Measurements from ENCODE around the gene TMEM44.

Gene TMEM44

DNA sequence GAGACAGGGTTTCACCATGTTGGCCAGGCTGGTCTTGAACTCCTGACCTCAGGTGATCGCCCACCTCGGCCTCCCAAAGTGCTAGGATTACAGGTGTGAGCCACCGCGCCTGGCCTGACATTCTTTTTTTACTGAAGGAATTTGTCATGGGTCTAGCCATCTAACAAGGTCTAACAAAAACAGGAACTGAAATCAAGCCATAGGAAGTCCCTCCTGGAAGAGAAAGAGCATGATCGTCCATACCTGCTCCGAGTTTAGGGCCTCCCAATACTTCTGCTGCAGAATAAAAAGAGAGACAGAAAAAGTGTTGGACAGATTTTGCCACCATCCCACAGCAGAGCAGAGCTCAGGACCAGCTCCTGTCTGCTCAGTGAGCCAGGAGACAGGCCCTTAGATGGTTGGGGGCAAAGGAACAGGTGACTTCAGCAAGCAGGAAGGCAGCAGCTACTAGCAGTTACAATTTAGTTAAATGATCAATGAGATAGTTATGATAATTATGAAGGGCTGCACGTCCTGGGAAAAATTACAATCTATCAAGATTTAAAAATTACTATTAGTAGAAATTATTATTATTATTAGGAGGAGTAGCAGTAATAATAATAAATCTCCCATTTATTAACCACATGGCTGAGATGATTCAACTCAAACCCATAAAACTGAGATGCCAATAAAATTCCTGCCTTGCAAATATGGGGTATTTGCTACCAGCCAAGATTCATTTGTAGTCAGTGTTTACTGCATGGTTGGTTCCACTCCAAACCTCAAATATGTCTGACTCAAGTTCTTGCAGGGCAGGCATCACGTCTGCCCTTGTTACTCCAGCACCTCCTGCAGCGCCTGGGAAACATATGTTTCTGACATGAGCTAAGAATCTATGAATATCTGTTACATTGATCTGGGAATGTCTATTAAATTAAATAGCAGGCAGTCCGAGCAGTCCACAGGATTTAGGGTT lies 40.1 kb downstream of the TMEM44 start (continued):
- TF ChIP-seq GLIS1 (tag by site-specific recombination; IDR thresholded peaks at IDR 0.05): peak; percentile 86

DNA sequence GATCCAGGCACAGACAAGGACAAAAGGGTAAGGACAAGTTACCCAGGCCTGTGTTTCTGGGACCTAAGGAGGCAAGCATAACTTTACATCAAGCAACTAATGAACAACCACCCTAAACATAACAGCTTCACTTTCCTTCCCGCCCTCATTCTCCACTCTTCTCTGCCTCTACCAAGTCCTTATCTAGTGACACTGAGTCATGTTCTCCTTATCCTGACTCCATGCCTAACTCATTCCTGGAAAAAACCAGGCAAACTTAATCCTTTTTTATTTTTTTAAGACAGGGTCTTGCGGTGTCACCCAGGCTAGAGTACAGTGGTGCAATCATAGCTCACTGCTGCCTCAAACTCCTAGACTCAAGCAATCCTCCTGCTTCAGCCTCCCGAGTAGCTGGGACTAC lies 44.5 kb downstream of the TMEM44 start:
- CTCF ChIA-PET: interaction anchor here (1.2 kb wide), 1 partner anchor 45 kb away, joined by 3 read pairs; the partner anchor contains the start of gene TMEM44
- TF ChIP-seq KLF9 (tag by site-specific recombination; IDR thresholded peaks at IDR 0.05; ENCODE audit: low read depth): no peak
- no peak for TF ChIP-seq ZNF335 (tag by site-specific recombination; conservative IDR thresholded peaks at IDR 0.05)
- TF ChIP-seq, protein P1, sequence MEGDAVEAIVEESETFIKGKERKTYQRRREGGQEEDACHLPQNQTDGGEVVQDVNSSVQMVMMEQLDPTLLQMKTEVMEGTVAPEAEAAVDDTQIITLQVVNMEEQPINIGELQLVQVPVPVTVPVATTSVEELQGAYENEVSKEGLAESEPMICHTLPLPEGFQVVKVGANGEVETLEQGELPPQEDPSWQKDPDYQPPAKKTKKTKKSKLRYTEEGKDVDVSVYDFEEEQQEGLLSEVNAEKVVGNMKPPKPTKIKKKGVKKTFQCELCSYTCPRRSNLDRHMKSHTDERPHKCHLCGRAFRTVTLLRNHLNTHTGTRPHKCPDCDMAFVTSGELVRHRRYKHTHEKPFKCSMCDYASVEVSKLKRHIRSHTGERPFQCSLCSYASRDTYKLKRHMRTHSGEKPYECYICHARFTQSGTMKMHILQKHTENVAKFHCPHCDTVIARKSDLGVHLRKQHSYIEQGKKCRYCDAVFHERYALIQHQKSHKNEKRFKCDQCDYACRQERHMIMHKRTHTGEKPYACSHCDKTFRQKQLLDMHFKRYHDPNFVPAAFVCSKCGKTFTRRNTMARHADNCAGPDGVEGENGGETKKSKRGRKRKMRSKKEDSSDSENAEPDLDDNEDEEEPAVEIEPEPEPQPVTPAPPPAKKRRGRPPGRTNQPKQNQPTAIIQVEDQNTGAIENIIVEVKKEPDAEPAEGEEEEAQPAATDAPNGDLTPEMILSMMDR (tag by site-specific recombination; IDR thresholded peaks at IDR 0.05): no peak
- TF ChIP-seq TCF7L2 (IDR thresholded peaks at IDR 0.05; ENCODE audit: borderline replicate concordance, low read depth, low read length): no peak
- TF ChIP-seq SP7 (tag by site-specific recombination; IDR thresholded peaks at IDR 0.05): no peak
- no peak for TF ChIP-seq ZNF654 (tag by site-specific recombination; IDR thresholded peaks at IDR 0.05; ENCODE audit: low read depth)
- TF ChIP-seq ZNF433 (tag by site-specific recombination; IDR thresholded peaks at IDR 0.05; ENCODE audit: low read depth): no peak
- TF ChIP-seq ZNF391 (tag by site-specific recombination; IDR thresholded peaks at IDR 0.05; ENCODE audit: borderline replicate concordance, low read depth): no peak
- TF ChIP-seq ZSCAN16 (tag by site-specific recombination; IDR thresholded peaks at IDR 0.05): no peak
- no peak for TF ChIP-seq ZNF610 (tag by site-specific recombination; IDR thresholded peaks at IDR 0.05; ENCODE audit: borderline replicate concordance)
- TF ChIP-seq ZNF664 (tag by site-specific recombination; IDR thresholded peaks at IDR 0.05): no peak
- TF ChIP-seq ZNF341 (tag by site-specific recombination; IDR thresholded peaks at IDR 0.05; ENCODE audit: low read depth): no peak
- TF ChIP-seq, protein P2, sequence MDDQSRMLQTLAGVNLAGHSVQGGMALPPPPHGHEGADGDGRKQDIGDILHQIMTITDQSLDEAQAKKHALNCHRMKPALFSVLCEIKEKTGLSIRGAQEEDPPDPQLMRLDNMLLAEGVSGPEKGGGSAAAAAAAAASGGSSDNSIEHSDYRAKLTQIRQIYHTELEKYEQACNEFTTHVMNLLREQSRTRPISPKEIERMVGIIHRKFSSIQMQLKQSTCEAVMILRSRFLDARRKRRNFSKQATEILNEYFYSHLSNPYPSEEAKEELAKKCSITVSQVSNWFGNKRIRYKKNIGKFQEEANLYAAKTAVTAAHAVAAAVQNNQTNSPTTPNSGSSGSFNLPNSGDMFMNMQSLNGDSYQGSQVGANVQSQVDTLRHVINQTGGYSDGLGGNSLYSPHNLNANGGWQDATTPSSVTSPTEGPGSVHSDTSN (CRISPR knock-in tag; IDR thresholded peaks at IDR 0.05): no peak
- H3K9me3 ChIP-seq (ENCODE audit: control insufficient read depth, insufficient read depth, low read depth, low read length): no peaks in the 10 kb centered on the region
- no peak overlapping the region for H3K4me3 ChIP-seq (ENCODE audit: low read depth, low read length)
- no peak overlapping the region for H3K27ac ChIP-seq (ENCODE audit: extremely low read depth, low read depth, low read length)
- no peaks in the 10 kb centered on the region for H3K4me1 ChIP-seq (ENCODE audit: control insufficient read depth, insufficient read depth, low read length)
- peaks cover 0 to 39% of the 10 kb centered on the region in 2 experiments; a peak in 1 of 3 replicates for H3K36me3 ChIP-seq (ENCODE audit: control insufficient read depth in 2 of 2, insufficient read depth in 1 of 2, low read length in 2 of 2)
- POLR2A ChIA-PET: no interaction called here

DNA sequence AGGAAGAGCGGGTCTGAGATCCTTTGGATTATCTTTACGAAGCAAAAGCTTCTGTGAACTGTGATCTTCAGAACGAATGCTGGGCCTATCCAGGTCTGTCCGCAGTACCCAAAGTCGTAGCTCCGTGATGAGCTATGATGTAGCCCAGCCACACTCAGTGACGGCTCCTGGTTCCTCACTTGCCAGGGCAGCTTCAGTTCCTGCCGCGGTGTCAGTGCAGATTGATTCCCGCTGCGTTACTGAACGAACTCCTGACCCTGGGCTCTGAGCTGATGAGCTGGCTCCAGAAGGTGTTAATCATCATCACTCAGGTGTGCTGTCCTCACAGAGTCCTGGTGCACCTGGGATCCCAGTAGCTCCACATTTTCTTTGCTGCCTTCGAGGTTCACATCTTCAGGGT lies 45.0 kb downstream of the TMEM44 start:
- no peak overlapping the region for H3K27ac ChIP-seq (ENCODE audit: extremely low read depth, low read depth, low read length)
- POLR2A ChIA-PET: no interaction called here

More for the DNA sequence above, 45.0 kb downstream of the TMEM44 start:
- TF ChIP-seq ZNF768 (tag by site-specific recombination; IDR thresholded peaks at IDR 0.05) (no peak), MZF1 (tag by site-specific recombination; IDR thresholded peaks at IDR 0.05; ENCODE audit: borderline replicate concordance) (no peak), ZNF555 (tag by site-specific recombination; conservative IDR thresholded peaks at IDR 0.05) (no peak), ZSCAN23 (tag by site-specific recombination; IDR thresholded peaks at IDR 0.05) (no peak), BCL11B (tag by site-specific recombination; IDR thresholded peaks at IDR 0.05; ENCODE audit: low read depth) (no peak), ZNF747 (tag by site-specific recombination; IDR thresholded peaks at IDR 0.05) (no peak), ZNF830 (tag by site-specific recombination; IDR thresholded peaks at IDR 0.05; ENCODE audit: low read depth) (no peak), ZNF600 (tag by site-specific recombination; IDR thresholded peaks at IDR 0.05) (no peak)
- TF ChIP-seq, protein P3, sequence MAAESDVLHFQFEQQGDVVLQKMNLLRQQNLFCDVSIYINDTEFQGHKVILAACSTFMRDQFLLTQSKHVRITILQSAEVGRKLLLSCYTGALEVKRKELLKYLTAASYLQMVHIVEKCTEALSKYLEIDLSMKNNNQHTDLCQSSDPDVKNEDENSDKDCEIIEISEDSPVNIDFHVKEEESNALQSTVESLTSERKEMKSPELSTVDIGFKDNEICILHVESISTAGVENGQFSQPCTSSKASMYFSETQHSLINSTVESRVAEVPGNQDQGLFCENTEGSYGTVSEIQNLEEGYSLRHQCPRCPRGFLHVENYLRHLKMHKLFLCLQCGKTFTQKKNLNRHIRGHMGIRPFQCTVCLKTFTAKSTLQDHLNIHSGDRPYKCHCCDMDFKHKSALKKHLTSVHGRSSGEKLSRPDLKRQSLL (tag by site-specific recombination; IDR thresholded peaks at IDR 0.05): no peak
- TF ChIP-seq, protein P4, sequence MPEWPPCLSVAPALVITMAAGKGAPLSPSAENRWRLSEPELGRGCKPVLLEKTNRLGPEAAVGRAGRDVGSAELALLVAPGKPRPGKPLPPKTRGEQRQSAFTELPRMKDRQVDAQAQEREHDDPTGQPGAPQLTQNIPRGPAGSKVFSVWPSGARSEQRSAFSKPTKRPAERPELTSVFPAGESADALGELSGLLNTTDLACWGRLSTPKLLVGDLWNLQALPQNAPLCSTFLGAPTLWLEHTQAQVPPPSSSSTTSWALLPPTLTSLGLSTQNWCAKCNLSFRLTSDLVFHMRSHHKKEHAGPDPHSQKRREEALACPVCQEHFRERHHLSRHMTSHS (tag by site-specific recombination; IDR thresholded peaks at IDR 0.05): no peak
- TF ChIP-seq, protein P5, sequence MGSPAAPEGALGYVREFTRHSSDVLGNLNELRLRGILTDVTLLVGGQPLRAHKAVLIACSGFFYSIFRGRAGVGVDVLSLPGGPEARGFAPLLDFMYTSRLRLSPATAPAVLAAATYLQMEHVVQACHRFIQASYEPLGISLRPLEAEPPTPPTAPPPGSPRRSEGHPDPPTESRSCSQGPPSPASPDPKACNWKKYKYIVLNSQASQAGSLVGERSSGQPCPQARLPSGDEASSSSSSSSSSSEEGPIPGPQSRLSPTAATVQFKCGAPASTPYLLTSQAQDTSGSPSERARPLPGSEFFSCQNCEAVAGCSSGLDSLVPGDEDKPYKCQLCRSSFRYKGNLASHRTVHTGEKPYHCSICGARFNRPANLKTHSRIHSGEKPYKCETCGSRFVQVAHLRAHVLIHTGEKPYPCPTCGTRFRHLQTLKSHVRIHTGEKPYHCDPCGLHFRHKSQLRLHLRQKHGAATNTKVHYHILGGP (tag by site-specific recombination; IDR thresholded peaks at IDR 0.05): no peak
- Histone ChIP-seq H3K4me1 (ENCODE audit: control insufficient read depth, insufficient read depth, low read length) (no peaks in the 10 kb centered on the region), H3K4me3 (ENCODE audit: low read depth, low read length) (no peak overlapping the region), H3K9me3 (ENCODE audit: control insufficient read depth, insufficient read depth, low read depth, low read length) (no peaks in the 10 kb centered on the region), H3K36me3 (ENCODE audit: control insufficient read depth in 2 of 2, insufficient read depth in 1 of 2, low read length in 2 of 2) (peaks cover 0 to 39% of the 10 kb centered on the region in 2 experiments; a peak in 1 of 3 replicates)
- CTCF ChIA-PET: interaction anchor here (0.5 to 1.2 kb wide), 3 partner anchors 45 to 246 kb away, joined by 3 to 4 read pairs (median 3); partner anchors contain the start of gene TMEM44

Measured in HEK293 (cell line).